K562 (cell line): Measurements from ENCODE around the gene MAN1B1. TPM values are rescaled to one million over a fixed set of nuclear protein-coding genes. Genes with fewer than 3 reads are reported as not detected.
A peak's percentile ranks its signal among the peaks of the same experiment; 100 is the strongest.

Experiments
- ATAC-seq: fragments of 200-7000 bp; cut with Tn5 transposase; 3 replicates; pipeline ENCODE4 v1.9.1; 2020; ENCODE audit warnings: moderate library complexity
- BruUV-seq: library from RNA; stranded (reverse); fragments of 400-500 nt; replicated peaks from 2 replicates; lab custom pipeline; 2021; lab: Mats Ljungman, UMichigan
- CTCF ChIA-PET: fragments of 300-600 bp; formaldehyde crosslinking; extraction: SDS; loops from one replicate; lab custom pipeline; 2021; ENCODE audit warnings: low intra/inter-chr PET ratio; lab: Yijun Ruan, JAX
- POLR2A ChIA-PET: fragments of 300-600, 350-650 bp; sonication (Branson Sonifier 250); formaldehyde crosslinking; extraction: SDS; loops from one replicate; lab custom pipeline; 2021; ENCODE audit warnings: antibody characterized with exemption, inconsistent platforms; lab: Yijun Ruan, JAX
- DNase-seq, 4 experiments: peaks; one replicate each; pipeline versions ENCODE4 v3.0.0 to v3.0.0-alpha.2; 2011 to 2018; ENCODE audit warnings: low spot score in 3 of 4, mixed read lengths in 3 of 4; ENCODE audit errors: extremely low read depth in 1 of 4
- FAIRE-seq: peaks from 2 replicates; lab custom pipeline; 2011; peaks lifted over from hg19 to GRCh38; lab: Jason Lieb, UNC
- H2AFZ ChIP-seq: 2 replicates; pipeline ENCODE4 v1.6.0; 2011; ENCODE audit warnings: low read depth, low read length, control low read depth, inconsistent platforms
- H3K27ac ChIP-seq: fragments of 200-600 bp; 3 replicates; pipeline ENCODE4 v1.8.0; 2011; ENCODE audit warnings: low read depth, mild to moderate bottlenecking, control low read depth, inconsistent platforms, low read length, moderate library complexity, mixed read lengths; ENCODE audit errors: extremely low read depth
- H3K27me3 ChIP-seq, 2 experiments: fragments of 300-600 bp in 1 of 2; 2 replicates in 1 of 2; 3 replicates in 1 of 2; pipeline versions ENCODE4 v1.6.0 to v1.8.0; 2011; ENCODE audit warnings: inconsistent platforms in 2 of 2, low read length in 2 of 2, mild to moderate bottlenecking in 1 of 2, mixed read lengths in 1 of 2, moderate library complexity in 1 of 2; ENCODE audit not compliant: control insufficient read depth in 2 of 2, insufficient read depth in 2 of 2
- H3K36me3 ChIP-seq: fragments of 300-600 bp; 3 replicates; pipeline ENCODE4 v1.8.0; 2011; ENCODE audit warnings: mild to moderate bottlenecking, low read length, inconsistent platforms; ENCODE audit not compliant: control insufficient read depth, insufficient read depth
- H3K4me1 ChIP-seq, 2 experiments: fragments of 200-600 bp in 1 of 2; replicated peaks in 1 of 2; 2 replicates in 1 of 2; 3 replicates in 1 of 2; pipeline versions ENCODE4 v1.5.1 to v1.8.0; 2011; ENCODE audit warnings: inconsistent platforms in 2 of 2, low read length in 2 of 2, mild to moderate bottlenecking in 1 of 2, mixed read lengths in 1 of 2, moderate library complexity in 1 of 2; ENCODE audit not compliant: control insufficient read depth in 2 of 2, insufficient read depth in 2 of 2
- H3K4me2 ChIP-seq: 2 replicates; pipeline ENCODE4 v1.6.1; 2011; ENCODE audit warnings: low read length, control low read depth, inconsistent platforms, mixed read lengths; ENCODE audit not compliant: insufficient read depth
- H3K4me3 ChIP-seq: fragments of 200-600 bp; sonication (generic), shearing (Covaris generic); 2 replicates; pipeline ENCODE4 v1.5.1; 2016; ENCODE audit warnings: control low read depth, inconsistent platforms
- H3K79me2 ChIP-seq: fragments of 200-600 bp; 3 replicates; pipeline ENCODE4 v1.8.0; 2011; ENCODE audit warnings: low read length, inconsistent platforms; ENCODE audit not compliant: control insufficient read depth, insufficient read depth
- H3K9ac ChIP-seq, 2 experiments: 2 replicates each; pipeline versions ENCODE4 v1.6.0 to v1.6.1; 2011; ENCODE audit warnings: low read depth in 2 of 2, low read length in 2 of 2, control low read depth in 1 of 2, inconsistent platforms in 1 of 2, mild to moderate bottlenecking in 1 of 2, mixed read lengths in 1 of 2; ENCODE audit not compliant: insufficient read depth in 1 of 2
- H3K9me1 ChIP-seq: one replicate; pipeline ENCODE4 v1.6.0; 2011; ENCODE audit warnings: inconsistent platforms, mild to moderate bottlenecking, low read length, moderate library complexity; ENCODE audit not compliant: control insufficient read depth, insufficient read depth
- H3K9me3 ChIP-seq: replicated peaks from 2 replicates; pipeline ENCODE4 v1.5.1; 2011; ENCODE audit warnings: low read depth, low read length, inconsistent platforms; ENCODE audit not compliant: control insufficient read depth, insufficient read depth
- H4K20me1 ChIP-seq: replicated peaks from 2 replicates; pipeline ENCODE4 v1.6.1; 2011; ENCODE audit warnings: low read length, inconsistent platforms, mixed read lengths; ENCODE audit not compliant: control insufficient read depth, insufficient read depth
- CBX5 ChIP-seq: IDR thresholded peaks from 2 replicates; pipeline ENCODE4 v1.6.1; 2014; ENCODE audit warnings: low read depth, borderline replicate concordance
- POLR2G ChIP-seq: fragments of 200-400 bp; formaldehyde crosslinking; IDR thresholded peaks from 2 replicates; pipeline ENCODE4 v1.6.1; 2017; ENCODE audit warnings: low read depth, mild to moderate bottlenecking, antibody characterized with exemption, low read length, moderate library complexity
- RBFOX2 ChIP-seq: fragments of 200-400 bp; formaldehyde crosslinking; IDR thresholded peaks from 2 replicates; pipeline ENCODE4 v1.6.1; 2017; ENCODE audit warnings: low read depth, mild to moderate bottlenecking, low read length, moderate library complexity
- WGBS: fragments of 100-300 bp; shearing (Covaris generic); methylation state at CpG from one replicate; pipeline ENCODE4 v1.1.6; 2016; ENCODE audit warnings: low coverage, mixed read lengths; ENCODE audit not compliant: insufficient coverage; ENCODE audit errors: missing lambda C conversion rate; 5-methylcytosine and 5-hydroxymethylcytosine counted together
- in situ Hi-C: fragments of 300-500 bp; cut with MboI; formaldehyde crosslinking; loops from 4 replicates; pipeline ENCODE4 v1.15.0; 2018; ENCODE audit warnings: inconsistent platforms, mixed read lengths
- intact Hi-C: fragments of 100-400 bp; cut with micrococcal nuclease; formaldehyde crosslinking; loops from 2 replicates; pipeline ENCODE4 v1.14.2; 2022
- polyA plus RNA-seq, 8 experiments: library from polyadenylated mRNA; depleted of rRNA in 4 of 8; stranded (reverse) in 5 of 8; unstranded in 3 of 8; fragments of >200 nt; fragmentation: Nextera tagmentation in 2 of 8; fragmentation: Illumina TruSeq in 1 of 8; extraction: Ambion mirVana in 2 of 8; extraction: Trizol in 1 of 8; gene quantifications; 2 replicates each; pipeline versions ENCODE4 v1.2.1 to v1.2.3, GENCODE V29; 2011 to 2014; ENCODE audit warnings: inconsistent platforms in 1 of 8, missing spikeins in 1 of 8
- total RNA-seq, 7 experiments: library from RNA; depleted of rRNA in 6 of 7; stranded (reverse); fragments of >200 nt in 6 of 7; fragmentation: Illumina TruSeq in 2 of 7; extraction: Trizol in 2 of 7; gene quantifications; 2 replicates each; pipeline versions ENCODE4 v1.2.1 to v1.2.3, GENCODE V29; 2011 to 2021; ENCODE audit warnings: low replicate concordance in 1 of 7
- TF ChIP-seq, protein P1 (sequence below): fragments of 450-650 bp; IDR thresholded peaks from 2 replicates; pipeline ENCODE4 v1.6.1; 2016; ENCODE audit warnings: mild to moderate bottlenecking

MAN1B1 gene
- total and polyA plus RNA-seq, 9 of the 15 experiments (the other 6 are each of a cell fraction or from before 2014, with no cell fraction given) = 0.55 to 36.6 (median 27.3) TPM

DNA sequence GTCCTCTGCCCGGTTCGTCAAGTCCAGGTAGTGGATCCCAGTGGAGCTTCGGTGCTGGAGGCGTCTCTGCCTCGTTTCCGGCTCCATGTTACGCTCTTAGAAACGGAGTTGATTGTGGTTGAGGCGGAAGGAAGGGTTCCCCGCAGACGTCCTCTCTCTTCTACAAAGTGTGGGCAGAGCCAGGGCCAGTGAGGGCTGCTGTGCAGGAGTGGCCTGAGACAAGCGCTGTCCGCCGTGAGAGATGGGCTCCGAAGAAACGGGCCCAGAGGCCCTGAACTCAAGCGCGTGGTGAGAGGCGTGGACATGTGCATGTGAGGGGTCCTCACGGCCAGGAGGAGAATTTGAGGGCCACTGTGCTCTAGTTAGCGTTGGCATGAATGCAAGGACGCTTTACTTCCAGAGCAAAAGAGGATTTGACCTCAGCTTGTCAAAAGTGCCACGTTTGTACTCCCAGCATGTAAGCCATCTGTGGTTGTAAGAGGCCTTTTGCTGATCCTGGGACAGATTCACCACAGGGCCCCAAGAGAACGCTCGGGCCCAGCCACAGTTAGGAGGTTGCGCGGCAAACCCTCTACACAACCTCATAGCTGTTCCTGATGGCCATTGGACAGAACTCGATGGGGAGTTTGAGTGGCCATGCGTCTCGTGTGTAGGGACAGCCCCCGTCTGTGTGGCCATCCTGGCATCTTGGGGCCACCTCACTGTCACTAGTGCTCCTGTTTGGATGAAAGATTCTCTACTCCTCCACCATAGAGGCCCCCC, 10.2 kb downstream of the MAN1B1 start:
- no peaks in the 10 kb centered on the region for H3K27me3 ChIP-seq
- WGBS = 89% methylated on average over 31 of the region's 31 CpGs
- BruUV-seq = no TSS peak
- in situ Hi-C loops = no loop called here
- H3K79me2 ChIP-seq = no peaks in the 10 kb centered on the region
- no peaks in the 10 kb centered on the region for H4K20me1 ChIP-seq
- peaks cover 64% of the 10 kb centered on the region for H3K36me3 ChIP-seq
- H3K4me3 ChIP-seq = no peak overlapping the region
- ChIA-PET POLR2A (interaction anchor here (3.3 kb wide), 1 partner anchor 9 kb away, joined by 18 read pairs; the partner anchor contains the start of gene MAN1B1), CTCF (no interaction called here)
- H3K4me1 ChIP-seq = peaks cover 0 to 11% of the 10 kb centered on the region in 2 experiments; a peak in 1 of 5 replicates
- no peak for DNase-seq
- no peak for FAIRE-seq
- TF ChIP-seq RBFOX2 = 0 out of 2 replicates have a peak, but pooled peaks have one; percentile 6
- TF ChIP-seq CBX5 = no peak
- peaks cover 3% of the 10 kb centered on the region for H3K9me3 ChIP-seq
- H2AFZ ChIP-seq = no peak overlapping the region
- H3K9ac ChIP-seq = peak overlapping the region in 1 of 2 experiments; percentile 64; a peak in 2 of 4 replicates
- H3K4me2 ChIP-seq = no peak overlapping the region
- ATAC-seq = no peak
- intact Hi-C loops = no loop called here
- H3K27ac ChIP-seq = no peak overlapping the region
- no peaks in the 10 kb centered on the region for H3K9me1 ChIP-seq

DNA sequence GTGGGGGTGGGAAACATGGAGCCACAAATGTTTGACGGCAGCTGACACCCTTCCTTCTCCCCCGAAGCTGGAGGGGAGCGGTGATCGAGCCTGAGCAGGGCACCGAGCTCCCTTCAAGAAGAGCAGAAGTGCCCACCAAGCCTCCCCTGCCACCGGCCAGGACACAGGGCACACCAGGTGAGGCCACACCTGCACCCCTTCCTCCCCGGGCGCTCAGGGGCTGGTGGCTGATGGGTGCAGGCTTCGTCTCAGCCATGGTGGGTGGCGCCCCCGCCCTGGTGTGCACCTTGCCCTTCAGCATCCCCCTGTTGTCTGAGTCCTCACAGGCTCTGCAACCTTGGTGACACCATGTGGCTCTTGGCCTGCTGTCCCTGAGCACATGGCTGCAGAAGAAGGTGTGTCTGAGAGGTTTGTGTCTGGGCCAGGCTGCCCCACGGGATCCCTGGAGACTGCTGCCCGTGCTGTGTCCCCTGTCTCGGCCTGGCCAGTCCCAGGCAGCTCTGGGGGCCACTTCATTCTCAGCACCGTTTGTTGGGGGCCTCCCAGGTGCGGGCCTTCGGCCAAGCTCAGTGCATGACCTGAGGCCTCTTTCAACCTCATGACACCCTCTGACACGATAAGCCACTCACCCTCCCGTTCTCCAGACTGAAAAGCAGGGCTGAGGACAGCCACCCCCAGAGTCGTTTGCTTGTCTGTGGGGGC, 11.1 kb downstream of the MAN1B1 start:
- ChIA-PET POLR2A (interaction anchor here (1.0 to 3.3 kb wide), 2 partner anchors 9 to 10 kb away, joined by 5 to 18 read pairs; partner anchors contain the start of gene MAN1B1), CTCF (no interaction called here)
- intact Hi-C loops = no loop called here

More for the DNA sequence above, 11.1 kb downstream of the MAN1B1 start:
- ATAC-seq (no peak), FAIRE-seq (no peak), DNase-seq (no peak)
- Histone ChIP-seq H2AFZ (no peak overlapping the region), H4K20me1 (no peaks in the 10 kb centered on the region), H3K27me3 (no peaks in the 10 kb centered on the region), H3K9me1 (no peaks in the 10 kb centered on the region), H3K4me1 (peaks cover 0 to 11% of the 10 kb centered on the region in 2 experiments; a peak in 1 of 5 replicates), H3K79me2 (no peaks in the 10 kb centered on the region), H3K4me2 (no peak overlapping the region), H3K36me3 (peaks cover 69% of the 10 kb centered on the region), H3K9ac (peak overlapping the region in 1 of 2 experiments; percentile 64; a peak in 1 of 4 replicates), H3K27ac (no peak overlapping the region), H3K4me3 (no peak overlapping the region), H3K9me3 (peaks cover 13% of the 10 kb centered on the region)
- WGBS = 92% methylated on average over 16 of the region's 20 CpGs
- in situ Hi-C loops = no loop called here
- no TSS peak for BruUV-seq
- TF ChIP-seq, protein P1, sequence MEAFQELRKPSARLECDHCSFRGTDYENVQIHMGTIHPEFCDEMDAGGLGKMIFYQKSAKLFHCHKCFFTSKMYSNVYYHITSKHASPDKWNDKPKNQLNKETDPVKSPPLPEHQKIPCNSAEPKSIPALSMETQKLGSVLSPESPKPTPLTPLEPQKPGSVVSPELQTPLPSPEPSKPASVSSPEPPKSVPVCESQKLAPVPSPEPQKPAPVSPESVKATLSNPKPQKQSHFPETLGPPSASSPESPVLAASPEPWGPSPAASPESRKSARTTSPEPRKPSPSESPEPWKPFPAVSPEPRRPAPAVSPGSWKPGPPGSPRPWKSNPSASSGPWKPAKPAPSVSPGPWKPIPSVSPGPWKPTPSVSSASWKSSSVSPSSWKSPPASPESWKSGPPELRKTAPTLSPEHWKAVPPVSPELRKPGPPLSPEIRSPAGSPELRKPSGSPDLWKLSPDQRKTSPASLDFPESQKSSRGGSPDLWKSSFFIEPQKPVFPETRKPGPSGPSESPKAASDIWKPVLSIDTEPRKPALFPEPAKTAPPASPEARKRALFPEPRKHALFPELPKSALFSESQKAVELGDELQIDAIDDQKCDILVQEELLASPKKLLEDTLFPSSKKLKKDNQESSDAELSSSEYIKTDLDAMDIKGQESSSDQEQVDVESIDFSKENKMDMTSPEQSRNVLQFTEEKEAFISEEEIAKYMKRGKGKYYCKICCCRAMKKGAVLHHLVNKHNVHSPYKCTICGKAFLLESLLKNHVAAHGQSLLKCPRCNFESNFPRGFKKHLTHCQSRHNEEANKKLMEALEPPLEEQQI = no peak
- TF ChIP-seq RBFOX2 (0 out of 2 replicates have a peak, but pooled peaks have one; percentile 12), POLR2G (peak; percentile 28; the same call in 1 of the 2 replicates)
